HL-60 (cell line): Measurements from ENCODE around the gene CEP350.
A peak's percentile ranks its signal among the peaks of the same experiment; 100 is the strongest.

ENCODE experiments used
- DNase-seq, 2 experiments: peaks; one replicate each; pipeline ENCODE4 v3.0.0-alpha.2; 2010 to 2020; ENCODE audit warnings: low read depth in 1 of 2, low spot score in 1 of 2
- H3K27ac ChIP-seq: fragments of 250-450 bp; sonication (Bioruptor Pico); replicated peaks from 2 replicates; pipeline ENCODE4 v1.5.1; 2020; ENCODE audit warnings: mild to moderate bottlenecking, moderate library complexity
- H3K27me3 ChIP-seq: fragments of 250-450 bp; sonication (Bioruptor Pico); 2 replicates; pipeline ENCODE4 v1.5.1; 2021; ENCODE audit warnings: mild to moderate bottlenecking, moderate library complexity; ENCODE audit not compliant: insufficient read depth, poor library complexity, severe bottlenecking
- H3K4me3 ChIP-seq: replicated peaks from 2 replicates; pipeline ENCODE4 v1.5.1; 2011; ENCODE audit warnings: mild to moderate bottlenecking, control low read depth, low read length; ENCODE audit not compliant: insufficient read depth
- GABPA ChIP-seq: IDR thresholded peaks from 2 replicates; pipeline ENCODE4 v1.6.1; 2012; ENCODE audit warnings: low read depth
- POLR2AphosphoS5 ChIP-seq: IDR thresholded peaks from 2 replicates; pipeline ENCODE4 v1.6.1; 2012; ENCODE audit warnings: low read depth
- SPI1 ChIP-seq: IDR thresholded peaks from 2 replicates; pipeline ENCODE4 v1.6.1; 2012; ENCODE audit warnings: low read depth, mild to moderate bottlenecking, borderline replicate concordance
- TF ChIP-seq, protein P1 (sequence below): IDR thresholded peaks from one replicate; pipeline ENCODE4 v1.5.1; 2011; ENCODE audit warnings: low read length, control low read depth, inconsistent platforms; ENCODE audit not compliant: insufficient read depth
- TF ChIP-seq, protein P2 (sequence below): IDR thresholded peaks from 2 replicates; pipeline ENCODE4 v1.6.1; 2012; ENCODE audit warnings: low read depth; ENCODE audit not compliant: insufficient replicate concordance

The CEP350 gene

DNA sequence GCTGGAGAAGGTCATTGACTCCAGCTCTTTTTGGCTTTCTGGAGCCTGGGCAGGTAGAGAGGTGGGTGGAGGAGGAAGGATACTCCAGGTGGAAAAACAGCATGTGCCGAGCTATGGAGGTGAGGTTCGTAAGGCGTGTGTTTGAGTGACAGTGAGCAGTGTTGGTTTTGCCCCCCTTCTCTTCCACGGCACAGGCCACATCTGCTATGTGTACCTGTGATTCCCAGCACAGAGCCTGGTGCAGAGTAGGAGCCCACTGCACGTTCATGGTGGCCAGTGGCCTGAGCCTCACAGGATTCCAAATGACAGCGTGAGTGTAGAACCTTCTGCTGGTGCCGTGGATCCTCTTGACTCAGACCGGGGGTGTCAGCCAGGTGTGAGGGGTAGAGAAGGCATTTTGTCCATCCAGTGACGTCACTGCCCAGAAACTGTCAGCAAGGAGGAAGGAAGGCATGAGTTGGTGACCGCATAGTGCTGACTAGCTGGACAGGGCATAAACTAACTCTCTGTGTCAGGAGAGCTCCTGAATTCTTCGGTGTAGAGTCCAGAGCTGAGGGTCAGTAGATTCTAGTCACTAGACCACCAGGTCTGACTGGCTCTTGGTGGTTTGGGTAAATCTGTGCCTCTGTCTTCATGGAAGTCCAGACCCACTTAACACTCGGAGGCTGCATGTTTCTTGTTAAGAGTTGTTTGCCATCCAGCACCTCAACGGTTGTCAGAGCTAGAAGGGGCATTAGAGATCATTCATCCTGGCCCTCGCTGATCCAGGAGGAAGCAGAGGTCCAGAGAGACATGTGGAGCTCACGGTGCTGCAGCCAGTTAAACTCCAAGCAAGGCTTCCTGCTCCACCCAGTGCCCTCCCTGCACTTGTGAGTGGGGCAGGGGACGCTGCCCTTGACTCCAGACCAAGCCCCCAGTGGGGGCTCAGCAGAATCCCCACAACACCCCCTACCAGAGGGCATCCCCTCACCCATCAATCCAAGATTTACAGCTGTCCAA lies 203.8 kb downstream of the CEP350 start:
- no peak for TF ChIP-seq SPI1
- TF ChIP-seq, protein P1, sequence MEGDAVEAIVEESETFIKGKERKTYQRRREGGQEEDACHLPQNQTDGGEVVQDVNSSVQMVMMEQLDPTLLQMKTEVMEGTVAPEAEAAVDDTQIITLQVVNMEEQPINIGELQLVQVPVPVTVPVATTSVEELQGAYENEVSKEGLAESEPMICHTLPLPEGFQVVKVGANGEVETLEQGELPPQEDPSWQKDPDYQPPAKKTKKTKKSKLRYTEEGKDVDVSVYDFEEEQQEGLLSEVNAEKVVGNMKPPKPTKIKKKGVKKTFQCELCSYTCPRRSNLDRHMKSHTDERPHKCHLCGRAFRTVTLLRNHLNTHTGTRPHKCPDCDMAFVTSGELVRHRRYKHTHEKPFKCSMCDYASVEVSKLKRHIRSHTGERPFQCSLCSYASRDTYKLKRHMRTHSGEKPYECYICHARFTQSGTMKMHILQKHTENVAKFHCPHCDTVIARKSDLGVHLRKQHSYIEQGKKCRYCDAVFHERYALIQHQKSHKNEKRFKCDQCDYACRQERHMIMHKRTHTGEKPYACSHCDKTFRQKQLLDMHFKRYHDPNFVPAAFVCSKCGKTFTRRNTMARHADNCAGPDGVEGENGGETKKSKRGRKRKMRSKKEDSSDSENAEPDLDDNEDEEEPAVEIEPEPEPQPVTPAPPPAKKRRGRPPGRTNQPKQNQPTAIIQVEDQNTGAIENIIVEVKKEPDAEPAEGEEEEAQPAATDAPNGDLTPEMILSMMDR: no peak
- no peak for TF ChIP-seq GABPA
- TF ChIP-seq, protein P2, sequence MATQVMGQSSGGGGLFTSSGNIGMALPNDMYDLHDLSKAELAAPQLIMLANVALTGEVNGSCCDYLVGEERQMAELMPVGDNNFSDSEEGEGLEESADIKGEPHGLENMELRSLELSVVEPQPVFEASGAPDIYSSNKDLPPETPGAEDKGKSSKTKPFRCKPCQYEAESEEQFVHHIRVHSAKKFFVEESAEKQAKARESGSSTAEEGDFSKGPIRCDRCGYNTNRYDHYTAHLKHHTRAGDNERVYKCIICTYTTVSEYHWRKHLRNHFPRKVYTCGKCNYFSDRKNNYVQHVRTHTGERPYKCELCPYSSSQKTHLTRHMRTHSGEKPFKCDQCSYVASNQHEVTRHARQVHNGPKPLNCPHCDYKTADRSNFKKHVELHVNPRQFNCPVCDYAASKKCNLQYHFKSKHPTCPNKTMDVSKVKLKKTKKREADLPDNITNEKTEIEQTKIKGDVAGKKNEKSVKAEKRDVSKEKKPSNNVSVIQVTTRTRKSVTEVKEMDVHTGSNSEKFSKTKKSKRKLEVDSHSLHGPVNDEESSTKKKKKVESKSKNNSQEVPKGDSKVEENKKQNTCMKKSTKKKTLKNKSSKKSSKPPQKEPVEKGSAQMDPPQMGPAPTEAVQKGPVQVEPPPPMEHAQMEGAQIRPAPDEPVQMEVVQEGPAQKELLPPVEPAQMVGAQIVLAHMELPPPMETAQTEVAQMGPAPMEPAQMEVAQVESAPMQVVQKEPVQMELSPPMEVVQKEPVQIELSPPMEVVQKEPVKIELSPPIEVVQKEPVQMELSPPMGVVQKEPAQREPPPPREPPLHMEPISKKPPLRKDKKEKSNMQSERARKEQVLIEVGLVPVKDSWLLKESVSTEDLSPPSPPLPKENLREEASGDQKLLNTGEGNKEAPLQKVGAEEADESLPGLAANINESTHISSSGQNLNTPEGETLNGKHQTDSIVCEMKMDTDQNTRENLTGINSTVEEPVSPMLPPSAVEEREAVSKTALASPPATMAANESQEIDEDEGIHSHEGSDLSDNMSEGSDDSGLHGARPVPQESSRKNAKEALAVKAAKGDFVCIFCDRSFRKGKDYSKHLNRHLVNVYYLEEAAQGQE: no peak
- no peak for TF ChIP-seq POLR2AphosphoS5
- H3K27ac ChIP-seq: peak overlapping the region; percentile 94

DNA sequence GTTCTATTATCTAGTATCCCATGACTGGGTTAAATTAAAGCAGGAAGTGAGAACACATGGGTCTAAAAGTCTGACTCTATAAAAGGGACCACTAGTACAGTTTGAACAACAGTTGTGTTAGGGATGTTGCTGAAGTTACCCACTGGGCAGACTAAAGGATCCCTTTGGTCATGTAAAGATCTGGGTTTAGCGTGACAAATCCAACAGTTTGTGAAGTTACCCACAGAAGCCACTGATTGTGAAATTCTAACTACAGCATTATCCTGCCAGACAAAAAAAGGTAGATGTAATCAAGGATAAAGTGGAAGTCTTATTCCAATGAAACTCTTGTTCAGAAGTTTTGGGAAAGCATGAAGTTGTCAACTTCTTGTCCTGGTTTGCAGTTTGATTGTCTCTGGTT lies 205.7 kb downstream of the CEP350 start:
- H3K27me3 ChIP-seq: no peaks in the 10 kb centered on the region
- peak; percentile 64 to 81 for DNase-seq
- TF ChIP-seq, protein P2: peak; percentile 25
- TF ChIP-seq SPI1: no peak
- no peak overlapping the region for H3K4me3 ChIP-seq
- H3K27ac ChIP-seq: peak overlapping the region; percentile 73

More for the DNA sequence above, 203.8 kb downstream of the CEP350 start:
- no peak for DNase-seq
- Histone ChIP-seq H3K27me3 (no peaks in the 10 kb centered on the region), H3K4me3 (no peak overlapping the region)

DNA sequence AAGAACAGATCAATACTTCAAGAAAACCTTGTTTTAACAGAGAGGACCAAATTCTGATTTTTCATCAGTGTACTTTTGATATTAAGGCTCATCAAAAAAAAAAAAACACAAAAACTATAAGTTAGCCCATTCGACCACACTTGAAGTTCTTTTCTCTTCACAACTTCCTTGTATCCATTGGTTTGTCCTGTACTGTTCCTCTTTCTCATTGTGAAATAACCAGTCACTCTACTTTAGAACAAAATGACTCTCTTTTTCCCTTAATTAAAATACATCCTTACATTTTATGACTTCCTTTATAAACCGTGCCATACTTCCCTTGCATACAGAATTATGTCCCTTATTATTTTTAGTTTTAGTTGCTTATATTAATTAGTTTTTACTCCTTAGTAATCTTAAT lies 208.4 kb downstream of the CEP350 start:
- no peak for DNase-seq
- H3K4me3 ChIP-seq: no peak overlapping the region
- H3K27me3 ChIP-seq: no peaks in the 10 kb centered on the region
- H3K27ac ChIP-seq: peak overlapping the region; percentile 73
- TF ChIP-seq POLR2AphosphoS5: no peak
- peak; percentile 89 for TF ChIP-seq SPI1
- no peak for TF ChIP-seq GABPA
